NB4 (cell line): Measurements from ENCODE around the gene TCEAL2.
"Not testable (repeated sequence)": the region's sequence is repeated elsewhere in the genome, so short reads cannot be mapped to it uniquely, and the experiment has no call there.

ENCODE experiments used
- DNase-seq: peaks from one replicate; pipeline ENCODE4 v3.0.0; 2010; ENCODE audit warnings: low read depth
- H3K4me3 ChIP-seq: one replicate; pipeline ENCODE4 v1.5.1; 2011; ENCODE audit warnings: mild to moderate bottlenecking, low read depth, low read length, moderate library complexity
- CTCF ChIP-seq: IDR thresholded peaks from one replicate; pipeline ENCODE4 v1.5.1; 2012; ENCODE audit warnings: low read depth, low read length
- MAX ChIP-seq: IDR thresholded peaks from 2 replicates; pipeline ENCODE4 v1.6.1; 2011; ENCODE audit warnings: low read depth, low read length
- MYC ChIP-seq: IDR thresholded peaks from 2 replicates; pipeline ENCODE4 v1.6.1; 2011; ENCODE audit warnings: low read depth, low read length
- POLR2A ChIP-seq: IDR thresholded peaks from 2 replicates; pipeline ENCODE4 v1.6.1; 2011; ENCODE audit warnings: mild to moderate bottlenecking; ENCODE audit not compliant: insufficient read length; ENCODE audit errors: extremely low read depth

The TCEAL2 gene

GRCh38 chrX:102129473-102129872 is 4.0 kb downstream of the TCEAL2 start:
- no peak overlapping the region for H3K4me3 ChIP-seq
- peak; percentile 6 for DNase-seq
- TF ChIP-seq POLR2A = no peak
- TF ChIP-seq MAX = no peak
- no peak for TF ChIP-seq MYC
- TF ChIP-seq CTCF = peak; percentile 33

GRCh38 chrX:102138064-102138463 is 12.6 kb downstream of the TCEAL2 start:
- no peak overlapping the region for H3K4me3 ChIP-seq
- no peak for TF ChIP-seq MAX
- TF ChIP-seq MYC = no peak
- TF ChIP-seq CTCF = no peak
- no peak for TF ChIP-seq POLR2A
- DNase-seq = peak; percentile 4

DNA sequence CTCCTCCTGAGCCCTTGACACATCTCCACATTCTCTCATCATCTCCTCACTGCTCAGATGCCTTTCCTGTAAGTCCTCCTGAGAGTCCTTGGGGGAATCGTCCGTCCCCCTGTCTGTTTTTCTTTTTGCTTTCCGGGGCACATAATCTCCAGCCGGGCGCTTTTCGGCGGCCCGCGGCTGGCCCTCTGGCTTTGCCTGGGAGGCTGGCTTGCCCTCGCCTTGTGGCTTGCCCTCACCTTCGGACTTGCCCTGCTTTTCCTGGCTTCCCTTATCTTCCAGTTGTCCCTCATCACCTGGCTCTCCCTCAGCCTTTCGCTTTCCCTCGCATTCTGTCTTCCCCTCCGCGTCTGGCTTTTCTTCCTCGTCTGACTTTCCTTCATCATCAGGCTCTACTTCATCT is 15.4 kb downstream of the TCEAL2 start:
- H3K4me3 ChIP-seq, DNase-seq: not testable (repeated sequence)

DNA sequence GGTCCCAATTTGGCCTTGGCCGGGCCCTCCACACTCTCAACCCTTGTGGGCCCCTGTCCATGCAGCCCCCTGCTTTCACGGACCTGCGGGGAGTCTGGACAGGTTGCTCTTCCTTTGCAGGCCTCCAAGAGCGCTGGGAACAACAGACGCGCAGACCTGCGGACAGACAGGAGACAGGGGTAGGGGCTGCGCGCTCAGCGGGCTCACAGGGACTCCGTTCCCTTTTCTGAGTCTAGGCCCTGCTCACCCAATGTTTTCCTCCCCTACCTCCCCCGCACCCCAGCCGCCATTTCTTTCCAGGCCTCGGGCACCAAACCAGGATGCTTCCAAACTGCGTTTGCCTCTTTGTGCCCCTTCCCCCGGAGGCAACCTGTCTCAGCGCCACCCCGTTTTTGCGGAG is 16.2 kb downstream of the TCEAL2 start:
- not testable (repeated sequence) for H3K4me3 ChIP-seq

DNA sequence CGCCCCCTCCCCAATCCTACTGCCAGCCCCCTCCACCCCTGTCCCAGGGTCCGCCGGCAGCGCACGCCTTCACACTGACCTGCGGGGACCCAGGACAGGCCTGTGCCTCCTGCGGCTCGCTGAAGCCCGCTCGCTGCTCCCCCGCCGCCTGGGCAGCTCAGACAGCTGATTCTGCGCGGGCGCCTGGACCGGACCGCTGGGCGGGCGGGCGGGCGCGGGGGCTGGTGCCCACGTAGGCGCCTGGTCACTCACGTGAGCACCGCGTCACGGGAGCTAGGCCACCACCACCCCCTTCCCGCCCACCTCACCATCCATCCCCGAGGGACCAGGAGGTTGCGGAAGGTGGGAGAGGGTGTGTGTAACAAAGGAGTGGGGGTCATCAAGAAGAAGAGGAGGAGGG is 16.8 kb downstream of the TCEAL2 start, which contains the start of gene TCEAL6:
Gene TCEAL6 (minus strand): TSS at position 208 of the 400 bp plus-strand sequence.
- H3K4me3 ChIP-seq, DNase-seq: not testable (repeated sequence)

More for the DNA sequence above, 16.2 kb downstream of the TCEAL2 start:
- DNase-seq = not testable (repeated sequence)

DNA sequence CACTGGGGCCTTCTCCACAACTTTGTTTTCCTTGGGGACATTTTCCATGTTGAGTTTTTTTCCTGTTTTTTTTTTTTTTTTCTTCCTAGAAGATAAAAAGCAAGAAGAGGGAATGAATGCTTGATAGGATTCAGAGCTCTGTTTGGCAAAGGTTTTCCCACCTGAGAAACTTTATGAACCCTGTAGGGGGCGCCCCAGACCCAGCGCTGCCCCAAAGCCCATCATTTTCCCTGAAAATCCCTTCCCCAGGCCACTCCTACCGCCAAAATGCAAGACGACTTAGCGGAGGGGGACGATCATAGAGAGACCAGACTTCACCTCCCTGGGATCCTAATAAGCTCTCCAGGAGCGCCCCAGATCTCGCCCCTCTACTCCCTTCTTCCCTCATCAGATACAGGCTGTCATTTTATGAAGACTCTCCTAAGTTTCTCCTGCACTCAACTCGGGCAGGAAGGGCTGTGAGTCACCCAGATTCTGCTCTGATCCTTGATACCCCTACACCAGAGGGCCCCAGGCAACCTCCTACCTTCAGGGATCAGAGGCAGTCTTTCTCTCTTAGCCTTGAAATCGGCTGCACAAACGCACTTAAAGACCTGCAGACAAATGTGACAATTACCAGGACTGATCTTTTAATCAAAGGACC is 28.9 kb downstream of the TCEAL2 start:
- H3K4me3 ChIP-seq = no peak overlapping the region
- no peak for TF ChIP-seq MAX
- no peak for TF ChIP-seq CTCF
- TF ChIP-seq POLR2A = no peak
- TF ChIP-seq MYC = no peak
- no peak for DNase-seq

GRCh38 chrX:102154900-102155805 is 29.7 kb downstream of the TCEAL2 start:
- H3K4me3 ChIP-seq = no peak overlapping the region
- TF ChIP-seq MAX (no peak), POLR2A (no peak), MYC (no peak)
- no peak for DNase-seq

GRCh38 chrX:102155806-102156179 is 30.3 kb downstream of the TCEAL2 start, which contains the start of gene BEX5:
TSS of gene BEX5 (minus strand) at chrX:102155977. CDS start at chrX:102154265, 1,712 bp downstream.
- TF ChIP-seq MAX = no peak
- TF ChIP-seq MYC = no peak
- TF ChIP-seq CTCF = no peak
- no peak for TF ChIP-seq POLR2A
- DNase-seq = no peak
- H3K4me3 ChIP-seq = no peak within 1 kb of the TSS
